Cardiac muscle cell (in vitro differentiated cells and primary cell): ENCODE measurements around the gene RCCD1. TPM values are rescaled to one million over a fixed set of nuclear protein-coding genes. Genes with fewer than 3 reads are reported as not detected.

Source experiments
- DNase-seq, 2 donors: peaks; one replicate each; pipeline versions ENCODE4 v3.0.0 to v3.0.0-alpha.2; 2010 to 2017; ENCODE audit warnings: low read depth in 1 of 2, low spot score in 1 of 2
- H3K27ac ChIP-seq: fragments of 200-600 bp; sonication (generic); 2 replicates; pipeline ENCODE4 v1.5.1; 2016
- H3K27me3 ChIP-seq: fragments of 200-600 bp; sonication (generic); 2 replicates; pipeline ENCODE4 v1.6.0; 2016; ENCODE audit warnings: control low read depth
- H3K36me3 ChIP-seq: fragments of 200-600 bp; sonication (generic); 2 replicates; pipeline ENCODE4 v1.5.1; 2016; ENCODE audit warnings: control low read depth
- H3K4me1 ChIP-seq: fragments of 200-600 bp; sonication (generic); 2 replicates; pipeline ENCODE4 v1.8.1; 2017; ENCODE audit warnings: low read depth, mild to moderate bottlenecking, mixed run types
- H3K4me3 ChIP-seq: fragments of 200-600 bp; sonication (generic); 2 replicates; pipeline ENCODE4 v1.5.1; 2016; ENCODE audit warnings: mild to moderate bottlenecking
- H3K9me3 ChIP-seq: fragments of 200-600 bp; sonication (generic); 2 replicates; pipeline ENCODE4 v1.5.1; 2017; ENCODE audit warnings: low read depth, mild to moderate bottlenecking, control low read depth
- CTCF ChIP-seq: IDR thresholded peaks from 2 replicates; pipeline ENCODE4 v1.5.1; 2012; ENCODE audit warnings: low read depth, mild to moderate bottlenecking, low read length
- polyA plus RNA-seq: library from polyadenylated mRNA; unstranded; fragments of >200 nt; fragmentation: Nextera tagmentation; extraction: Ambion mirVana; gene quantifications from 2 replicates; pipeline ENCODE4 v1.2.1, GENCODE V29; 2016
- total RNA-seq: library from RNA; depleted of rRNA; stranded (reverse); fragments of >200 nt; gene quantifications from 2 replicates; pipeline ENCODE4 v1.2.3, GENCODE V29; 2016

Gene RCCD1
- total and polyA plus RNA-seq, 2 experiments from 2014 or later: 32.8 to 43.0 TPM

DNA sequence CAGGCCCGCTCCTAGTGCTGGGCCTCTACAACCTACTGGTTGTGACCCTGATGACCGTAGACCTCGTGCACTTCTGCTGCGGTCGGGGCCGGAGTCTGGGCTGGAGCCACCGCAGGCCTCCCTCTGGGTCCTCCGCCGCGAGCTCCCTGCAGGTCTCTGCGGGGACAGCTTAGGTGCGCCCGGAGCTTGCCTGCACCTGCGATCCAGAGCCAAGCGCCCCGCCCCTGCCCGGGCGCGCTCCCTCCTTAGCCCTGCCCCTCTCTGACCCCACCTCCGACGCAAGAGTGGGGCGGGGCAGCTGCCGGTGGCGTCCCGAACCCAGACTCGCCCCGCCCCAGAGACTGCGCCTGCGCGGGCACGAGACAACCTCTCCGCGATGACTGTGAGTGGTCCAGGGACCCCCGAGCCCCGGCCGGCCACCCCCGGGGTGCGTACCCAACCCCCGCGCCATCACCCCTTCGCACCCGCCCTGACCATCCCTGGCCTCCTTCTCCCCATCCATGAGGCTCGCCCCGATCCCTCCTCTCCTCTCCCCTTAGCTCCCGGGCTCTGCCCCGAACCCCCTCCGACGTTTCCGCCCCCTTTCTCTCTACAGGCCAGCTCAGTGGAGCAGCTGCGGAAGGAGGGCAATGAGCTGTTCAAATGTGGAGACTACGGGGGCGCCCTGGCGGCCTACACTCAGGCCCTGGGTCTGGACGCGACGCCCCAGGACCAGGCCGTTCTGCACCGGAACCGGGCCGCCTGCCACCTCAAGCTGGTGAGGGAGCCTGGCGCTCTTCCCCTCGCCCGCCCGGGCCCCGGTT lies 19.5 kb upstream of the RCCD1 start, which contains the start of gene UNC45A:
UNC45A (plus strand) TSS at position 337 of the 803 bp plus-strand sequence; CDS start at position 377, 40 bp downstream.
- H3K4me1 ChIP-seq: peaks cover 6% of the 10 kb centered on the region
- TF ChIP-seq CTCF: no peak
- H3K27me3 ChIP-seq: no peaks in the 10 kb centered on the region
- peak within 1 kb of the TSS; percentile 29 for H3K27ac ChIP-seq
- DNase-seq: peak; percentile 86 to 92
- peak within 1 kb of the TSS; percentile 58 for H3K4me3 ChIP-seq
- H3K36me3 ChIP-seq: peaks cover 17% of the 10 kb centered on the region
- no peaks in the 10 kb centered on the region for H3K9me3 ChIP-seq

DNA sequence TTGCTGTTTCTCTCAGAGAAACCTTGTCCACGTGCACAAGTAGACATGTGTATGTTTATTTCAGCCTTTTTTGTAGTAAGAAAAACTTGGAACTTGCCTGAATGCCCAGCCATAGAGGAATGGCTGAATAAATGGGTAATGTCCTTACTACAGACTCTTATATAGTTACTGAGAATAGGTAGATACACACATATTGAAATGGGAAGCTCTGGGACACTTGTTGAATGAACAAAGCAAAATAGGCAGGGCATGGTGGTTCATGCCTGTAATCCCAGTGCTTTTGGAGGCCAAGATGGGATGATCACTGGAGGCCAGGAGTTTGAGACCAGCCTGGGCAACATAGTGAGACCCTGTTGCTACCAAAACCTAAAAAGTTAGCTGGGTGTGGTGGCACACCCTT lies 17.9 kb upstream of the RCCD1 start:
- H3K36me3 ChIP-seq: peaks cover 29% of the 10 kb centered on the region
- H3K27ac ChIP-seq: no peak overlapping the region
- peaks cover 6% of the 10 kb centered on the region for H3K4me1 ChIP-seq
- DNase-seq: no peak
- no peak for TF ChIP-seq CTCF
- no peaks in the 10 kb centered on the region for H3K9me3 ChIP-seq
- H3K27me3 ChIP-seq: no peaks in the 10 kb centered on the region
- H3K4me3 ChIP-seq: no peak overlapping the region

DNA sequence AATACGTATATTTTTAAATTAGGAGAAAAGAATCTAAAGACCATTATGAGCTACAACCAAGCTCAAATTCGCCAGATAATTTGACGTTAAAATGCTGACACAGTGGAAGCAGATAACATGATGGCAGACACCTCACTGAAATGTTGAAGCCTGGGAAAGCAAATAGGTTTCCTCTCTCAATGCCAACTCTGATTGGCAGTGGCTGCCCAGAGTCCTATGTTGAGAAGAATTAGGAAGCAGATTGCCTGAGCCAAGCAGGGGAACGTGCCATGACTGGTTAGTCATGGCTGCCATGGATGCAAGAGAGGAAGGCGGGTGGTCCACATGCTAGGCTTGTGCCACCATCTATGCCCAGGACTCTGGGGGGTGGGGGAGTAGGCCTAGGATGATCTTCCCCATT lies 16.4 kb upstream of the RCCD1 start:
- Histone ChIP-seq H3K9me3 (no peaks in the 10 kb centered on the region), H3K27ac (no peak overlapping the region), H3K36me3 (peaks cover 41% of the 10 kb centered on the region), H3K27me3 (no peaks in the 10 kb centered on the region), H3K4me3 (no peak overlapping the region), H3K4me1 (peaks cover 6% of the 10 kb centered on the region)
- no peak for TF ChIP-seq CTCF
- DNase-seq: no peak

DNA sequence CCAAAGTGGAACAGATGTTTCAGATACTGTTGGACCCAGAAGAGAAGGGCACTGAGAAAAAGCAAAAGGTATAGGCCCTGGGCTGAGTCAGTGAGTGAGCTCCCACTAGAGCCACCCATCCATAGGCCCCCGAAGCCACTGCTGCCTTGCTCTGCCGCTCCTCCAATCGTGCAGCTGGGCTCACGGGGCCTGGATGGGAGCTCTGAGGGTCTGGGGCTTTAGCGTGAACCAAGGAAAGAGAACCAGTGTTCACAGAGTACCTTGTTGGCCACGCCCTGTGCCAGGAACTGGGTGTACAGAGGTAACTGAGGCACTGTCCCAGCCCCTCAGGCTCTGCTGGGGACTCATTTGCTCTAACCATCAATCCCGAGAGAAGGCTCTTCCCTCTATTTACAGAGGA lies 14.9 kb upstream of the RCCD1 start:
- TF ChIP-seq CTCF: no peak

GRCh38 chr15:90941038-90941437 lies 13.6 kb upstream of the RCCD1 start:
- Histone ChIP-seq H3K27me3 (no peaks in the 10 kb centered on the region), H3K4me1 (peaks cover 2% of the 10 kb centered on the region), H3K36me3 (peaks cover 49% of the 10 kb centered on the region), H3K9me3 (no peaks in the 10 kb centered on the region), H3K4me3 (no peak overlapping the region), H3K27ac (no peak overlapping the region)
- DNase-seq: no peak
- TF ChIP-seq CTCF: no peak

More for the DNA sequence above, 14.9 kb upstream of the RCCD1 start:
- Histone ChIP-seq H3K4me3 (no peak overlapping the region), H3K9me3 (no peaks in the 10 kb centered on the region), H3K27ac (no peak overlapping the region), H3K4me1 (peaks cover 6% of the 10 kb centered on the region), H3K36me3 (peaks cover 48% of the 10 kb centered on the region), H3K27me3 (no peaks in the 10 kb centered on the region)
- no peak for DNase-seq
